ENCODE measurements around the gene OSBPL9.

GRCh38 chr1:51731998-51732397 is 115.1 kb downstream of the OSBPL9 start:
- TF ChIP-seq POLR2A (IDR thresholded peaks at IDR 0.05; ENCODE audit: low read depth, low read length): no peak
- no peak for TF ChIP-seq TAF1 (IDR thresholded peaks at IDR 0.05; ENCODE audit: low read depth, low read length)
